Cardiac muscle cell (in vitro differentiated cells and primary cell): ENCODE data around the gene GLB1L2. TPM values are rescaled to one million over a fixed set of nuclear protein-coding genes. Genes with fewer than 3 reads are reported as not detected.

ENCODE experiments used
- DNase-seq, 2 donors: peaks; one replicate each; pipeline versions ENCODE4 v3.0.0 to v3.0.0-alpha.2; 2010 to 2017; ENCODE audit warnings: low read depth in 1 of 2, low spot score in 1 of 2
- H3K27ac ChIP-seq: fragments of 200-600 bp; sonication (generic); 2 replicates; pipeline ENCODE4 v1.5.1; 2016
- H3K27me3 ChIP-seq: fragments of 200-600 bp; sonication (generic); 2 replicates; pipeline ENCODE4 v1.6.0; 2016; ENCODE audit warnings: control low read depth
- H3K36me3 ChIP-seq: fragments of 200-600 bp; sonication (generic); 2 replicates; pipeline ENCODE4 v1.5.1; 2016; ENCODE audit warnings: control low read depth
- H3K4me1 ChIP-seq: fragments of 200-600 bp; sonication (generic); 2 replicates; pipeline ENCODE4 v1.8.1; 2017; ENCODE audit warnings: low read depth, mild to moderate bottlenecking, mixed run types
- H3K4me3 ChIP-seq: fragments of 200-600 bp; sonication (generic); 2 replicates; pipeline ENCODE4 v1.5.1; 2016; ENCODE audit warnings: mild to moderate bottlenecking
- H3K9me3 ChIP-seq: fragments of 200-600 bp; sonication (generic); 2 replicates; pipeline ENCODE4 v1.5.1; 2017; ENCODE audit warnings: low read depth, mild to moderate bottlenecking, control low read depth
- polyA plus RNA-seq: library from polyadenylated mRNA; unstranded; fragments of >200 nt; fragmentation: Nextera tagmentation; extraction: Ambion mirVana; gene quantifications from 2 replicates; pipeline ENCODE4 v1.2.1, GENCODE V29; 2016
- total RNA-seq: library from RNA; depleted of rRNA; stranded (reverse); fragments of >200 nt; gene quantifications from 2 replicates; pipeline ENCODE4 v1.2.3, GENCODE V29; 2016
- TF ChIP-seq, protein P1 (sequence below): IDR thresholded peaks from 2 replicates; pipeline ENCODE4 v1.5.1; 2012; ENCODE audit warnings: low read depth, mild to moderate bottlenecking, low read length

GLB1L2 gene
- total and polyA plus RNA-seq, 2 experiments from 2014 or later = 2.6 to 3.8 TPM

DNA sequence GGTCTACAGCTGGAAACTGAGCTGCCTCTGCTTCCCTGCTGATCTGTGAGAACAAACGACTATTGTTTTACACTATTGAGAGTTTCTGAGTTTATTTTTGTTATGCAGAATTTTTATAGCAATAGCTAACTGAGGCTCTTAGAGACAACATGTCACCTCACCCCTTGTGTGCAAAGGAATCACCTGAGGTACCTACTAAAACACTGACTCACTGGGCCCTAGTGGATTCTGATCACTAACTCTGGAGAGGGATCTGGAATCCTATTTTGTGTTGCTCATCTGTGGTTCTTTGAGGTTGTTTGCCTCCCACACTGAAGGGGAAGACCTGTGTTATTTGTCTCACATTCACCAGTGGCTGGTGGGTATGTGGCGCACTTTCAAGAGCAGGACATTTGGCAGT, 93.6 kb downstream of the GLB1L2 start:
- no peak for DNase-seq
- H3K27ac ChIP-seq = no peak overlapping the region
- H3K27me3 ChIP-seq = no peaks in the 10 kb centered on the region
- H3K9me3 ChIP-seq = no peaks in the 10 kb centered on the region
- no peaks in the 10 kb centered on the region for H3K4me1 ChIP-seq
- no peaks in the 10 kb centered on the region for H3K36me3 ChIP-seq
- TF ChIP-seq, protein P1, sequence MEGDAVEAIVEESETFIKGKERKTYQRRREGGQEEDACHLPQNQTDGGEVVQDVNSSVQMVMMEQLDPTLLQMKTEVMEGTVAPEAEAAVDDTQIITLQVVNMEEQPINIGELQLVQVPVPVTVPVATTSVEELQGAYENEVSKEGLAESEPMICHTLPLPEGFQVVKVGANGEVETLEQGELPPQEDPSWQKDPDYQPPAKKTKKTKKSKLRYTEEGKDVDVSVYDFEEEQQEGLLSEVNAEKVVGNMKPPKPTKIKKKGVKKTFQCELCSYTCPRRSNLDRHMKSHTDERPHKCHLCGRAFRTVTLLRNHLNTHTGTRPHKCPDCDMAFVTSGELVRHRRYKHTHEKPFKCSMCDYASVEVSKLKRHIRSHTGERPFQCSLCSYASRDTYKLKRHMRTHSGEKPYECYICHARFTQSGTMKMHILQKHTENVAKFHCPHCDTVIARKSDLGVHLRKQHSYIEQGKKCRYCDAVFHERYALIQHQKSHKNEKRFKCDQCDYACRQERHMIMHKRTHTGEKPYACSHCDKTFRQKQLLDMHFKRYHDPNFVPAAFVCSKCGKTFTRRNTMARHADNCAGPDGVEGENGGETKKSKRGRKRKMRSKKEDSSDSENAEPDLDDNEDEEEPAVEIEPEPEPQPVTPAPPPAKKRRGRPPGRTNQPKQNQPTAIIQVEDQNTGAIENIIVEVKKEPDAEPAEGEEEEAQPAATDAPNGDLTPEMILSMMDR = no peak
- no peak overlapping the region for H3K4me3 ChIP-seq

Other genes with a start within 250 kb of the GLB1L2 start
- gene NCAPD3, start 108.0 kb upstream of the GLB1L2 start, total RNA-seq = 17.1 and 19.0 TPM in 2 replicates
- gene NCAPD3, start 108.0 kb upstream of the GLB1L2 start, polyA plus RNA-seq = 12.6 and 20.8 TPM in 2 replicates
- 49.4 and 56.5 TPM in 2 replicates for gene VPS26B, start 107.3 kb upstream of the GLB1L2 start, total RNA-seq
- 43.9 and 46.9 TPM in 2 replicates for gene VPS26B, start 107.3 kb upstream of the GLB1L2 start, polyA plus RNA-seq
- gene THYN1, start 78.6 kb upstream of the GLB1L2 start, total RNA-seq = 87.4 and 90.2 TPM in 2 replicates
- gene THYN1, start 78.6 kb upstream of the GLB1L2 start, polyA plus RNA-seq = 123 and 145 TPM in 2 replicates
- 45.7 and 55.7 TPM in 2 replicates for gene ACAD8, start 78.4 kb upstream of the GLB1L2 start, total RNA-seq
- gene ACAD8, start 78.4 kb upstream of the GLB1L2 start, polyA plus RNA-seq = 52.4 and 70.4 TPM in 2 replicates
- not detected in 2 replicates for gene GLB1L3, start 55.6 kb upstream of the GLB1L2 start, total RNA-seq
- not detected in 2 replicates for gene GLB1L3, start 55.6 kb upstream of the GLB1L2 start, polyA plus RNA-seq
- 0.85 and 1.5 TPM in 2 replicates for gene B3GAT1, start 80.3 kb downstream of the GLB1L2 start, total RNA-seq
- gene B3GAT1, start 80.3 kb downstream of the GLB1L2 start, polyA plus RNA-seq = not detected in 2 replicates